HCT116 (cell line): ENCODE data around the gene PPIL3. TPM values are rescaled to one million over a fixed set of nuclear protein-coding genes. Genes with fewer than 3 reads are reported as not detected.

ENCODE experiments used
- ATAC-seq: fragments of 200-7000 bp; cut with Tn5 transposase; 2 replicates; pipeline ENCODE4 v1.9.1; 2020; ENCODE audit warnings: mild to moderate bottlenecking, moderate library complexity
- BruUV-seq: library from RNA; stranded (reverse); fragments of 400-500 nt; replicated peaks from 2 replicates; lab custom pipeline; 2021; lab: Mats Ljungman, UMichigan
- CTCF ChIA-PET: fragments of 300-600 bp; sonication (Branson Sonifier 250); formaldehyde crosslinking; loops from one replicate; lab custom pipeline; 2021; ENCODE audit warnings: antibody characterized with exemption; lab: Charles Lee
- POLR2A ChIA-PET: fragments of 300-600, 350-600 bp; sonication (Branson Sonifier 250); formaldehyde crosslinking; loops from one replicate; lab custom pipeline; 2021; ENCODE audit warnings: antibody characterized with exemption; lab: Charles Lee
- RAD21 ChIA-PET, 2 experiments: fragments of 300-600 bp; sonication (Branson Sonifier 250); formaldehyde crosslinking; loops; one replicate each; lab custom pipeline; 2023; ENCODE audit warnings: low total read pairs in 2 of 2; ENCODE audit not compliant: uncharacterized antibody in 2 of 2, unreplicated experiment in 2 of 2, low non-redundant PET in 1 of 2; lab: Charles Lee
- DNase-seq: peaks from one replicate; pipeline ENCODE4 v3.0.0-alpha.2; 2010; ENCODE audit warnings: low read depth, low spot score
- H2AFZ ChIP-seq: fragments of 200-600 bp; shearing (Covaris generic), sonication (generic); 2 replicates; pipeline ENCODE4 v1.6.1; 2017; ENCODE audit warnings: low read depth, mixed run types, mixed read lengths, antibody characterized with exemption, low read length; ENCODE audit not compliant: poor library complexity, severe bottlenecking
- H3K27ac ChIP-seq: 2 replicates; pipeline ENCODE4 v1.5.1; 2012; ENCODE audit warnings: low read depth, low read length
- H3K27me3 ChIP-seq: fragments of 200-600 bp; sonication (generic); 2 replicates; pipeline ENCODE4 v1.6.1; 2016; ENCODE audit warnings: mixed run types, low read length, mixed read lengths; ENCODE audit not compliant: insufficient read depth
- H3K36me3 ChIP-seq, 2 experiments: fragments of 200-500 bp in 1 of 2; fragments of 200-600 bp in 1 of 2; sonication (Bioruptor generic) in 1 of 2; sonication (generic) in 1 of 2; 2 replicates each; pipeline versions ENCODE4 v1.5.1 to v1.6.1; 2014 to 2016; ENCODE audit warnings: low read length in 2 of 2, inconsistent platforms in 1 of 2, mixed read lengths in 1 of 2, mixed run types in 1 of 2; ENCODE audit not compliant: insufficient read depth in 2 of 2, control insufficient read depth in 1 of 2
- H3K4me1 ChIP-seq, 2 experiments: fragments of 200-600 bp in 1 of 2; sonication (generic) in 1 of 2; 2 replicates each; pipeline versions ENCODE4 v1.5.1 to v1.6.1; 2012 to 2017; ENCODE audit warnings: low read length in 2 of 2, inconsistent platforms in 1 of 2, mild to moderate bottlenecking in 1 of 2, mixed read lengths in 1 of 2, mixed run types in 1 of 2, moderate library complexity in 1 of 2; ENCODE audit not compliant: insufficient read depth in 2 of 2, control insufficient read depth in 1 of 2
- H3K4me2 ChIP-seq: fragments of 200-600 bp; sonication (generic); 2 replicates; pipeline ENCODE4 v1.6.1; 2017; ENCODE audit warnings: mixed run types, low read length, mixed read lengths
- H3K4me3 ChIP-seq, 2 experiments: fragments of 200-600 bp in 1 of 2; sonication (generic) in 1 of 2; replicated peaks in 1 of 2; 2 replicates each; pipeline ENCODE4 v1.5.1; 2011 to 2016; ENCODE audit warnings: low read length in 2 of 2, control low read depth in 1 of 2, low read depth in 1 of 2, mild to moderate bottlenecking in 1 of 2, mixed read lengths in 1 of 2, mixed run types in 1 of 2
- H3K79me2 ChIP-seq: fragments of 200-600 bp; sonication (generic); 2 replicates; pipeline ENCODE4 v1.6.1; 2017; ENCODE audit warnings: mild to moderate bottlenecking, mixed run types, low read length, moderate library complexity, mixed read lengths; ENCODE audit not compliant: insufficient read depth
- H3K9ac ChIP-seq: fragments of 200-600 bp; sonication (generic); 2 replicates; pipeline ENCODE4 v1.6.1; 2016; ENCODE audit warnings: low read length, mixed read lengths
- H3K9me2 ChIP-seq: fragments of 200-600 bp; sonication (generic), shearing (Covaris generic); 2 replicates; pipeline ENCODE4 v1.6.1; 2017; ENCODE audit warnings: mixed run types, mild to moderate bottlenecking, moderate library complexity; ENCODE audit not compliant: insufficient read depth
- H3K9me3 ChIP-seq, 2 experiments: fragments of 200-500 bp in 1 of 2; fragments of 200-600 bp in 1 of 2; sonication (Bioruptor generic) in 1 of 2; sonication (generic) in 1 of 2; 2 replicates each; pipeline ENCODE4 v1.6.1; 2014 to 2017; ENCODE audit warnings: low read length in 2 of 2, mixed read lengths in 2 of 2, inconsistent platforms in 1 of 2, low read depth in 1 of 2, mild to moderate bottlenecking in 1 of 2, mixed run types in 1 of 2, moderate library complexity in 1 of 2; ENCODE audit not compliant: control insufficient read depth in 1 of 2, insufficient read depth in 1 of 2
- H4K20me1 ChIP-seq: fragments of 200-600 bp; sonication (generic), shearing (Covaris generic); 2 replicates; pipeline ENCODE4 v1.6.1; 2017; ENCODE audit warnings: mixed run types, mild to moderate bottlenecking, moderate library complexity; ENCODE audit not compliant: insufficient read depth
- CBX3 ChIP-seq: IDR thresholded peaks from 2 replicates; pipeline ENCODE4 v1.6.1; 2012; ENCODE audit warnings: low read depth
- CTCF ChIP-seq, 3 experiments: fragments of 200-600 bp in 1 of 3; sonication (generic) in 1 of 3; IDR thresholded peaks in 2 of 3; conservative IDR thresholded peaks in 1 of 3; 2 replicates each; pipeline ENCODE4 v1.5.1; 2012 to 2017; ENCODE audit warnings: low read depth in 2 of 3, low read length in 2 of 3, antibody characterized with exemption in 1 of 3, borderline replicate concordance in 1 of 3, control low read depth in 1 of 3, mild to moderate bottlenecking in 1 of 3, mixed read lengths in 1 of 3, mixed run types in 1 of 3, moderate library complexity in 1 of 3; ENCODE audit not compliant: insufficient read depth in 1 of 3
- EZH2 ChIP-seq: fragments of 200-600 bp; sonication (generic); IDR thresholded peaks from 2 replicates; pipeline ENCODE4 v1.6.1; 2017; ENCODE audit warnings: antibody characterized with exemption, mixed run types
- FOSL1 ChIP-seq: IDR thresholded peaks from 2 replicates; pipeline ENCODE4 v1.6.1; 2012; ENCODE audit warnings: low read depth
- MAX ChIP-seq: IDR thresholded peaks from 2 replicates; pipeline ENCODE4 v1.6.1; 2012
- POLR2A ChIP-seq: IDR thresholded peaks from 2 replicates; pipeline ENCODE4 v1.7.0; 2011; ENCODE audit warnings: borderline replicate concordance; ENCODE audit not compliant: insufficient read depth, insufficient read length; ENCODE audit errors: extremely low read depth
- POLR2AphosphoS5 ChIP-seq: IDR thresholded peaks from 2 replicates; pipeline ENCODE4 v1.6.1; 2011; ENCODE audit warnings: mild to moderate bottlenecking, low read depth, low read length, moderate library complexity
- RAD21 ChIP-seq: IDR thresholded peaks from 2 replicates; pipeline ENCODE4 v1.6.1; 2012; ENCODE audit warnings: low read depth, mild to moderate bottlenecking
- SIN3A ChIP-seq: IDR thresholded peaks from 2 replicates; pipeline ENCODE4 v1.6.1; 2012; ENCODE audit warnings: low read depth
- SP1 ChIP-seq: IDR thresholded peaks from 2 replicates; pipeline ENCODE4 v1.6.1; 2012; ENCODE audit warnings: low read depth
- SRF ChIP-seq: IDR thresholded peaks from 2 replicates; pipeline ENCODE4 v1.6.1; 2012; ENCODE audit warnings: low read depth
- TCF7L2 ChIP-seq: IDR thresholded peaks from 2 replicates; pipeline ENCODE4 v1.7.0; 2011; ENCODE audit warnings: borderline replicate concordance, inconsistent platforms; ENCODE audit not compliant: insufficient read depth, insufficient read length; ENCODE audit errors: extremely low read depth
- ZFX ChIP-seq: fragments of 450-650 bp; IDR thresholded peaks from 2 replicates; pipeline ENCODE4 v1.6.1; 2017
- ZNF274 ChIP-seq: fragments of 200-500 bp; sonication (Bioruptor generic); IDR thresholded peaks from 2 replicates; pipeline ENCODE4 v1.6.1; 2014; ENCODE audit warnings: mild to moderate bottlenecking, low read depth, low read length, inconsistent platforms
- intact Hi-C: fragments of 100-400 bp; cut with micrococcal nuclease; formaldehyde crosslinking; loops from 2 replicates; pipeline ENCODE4 v1.10.0; 2022
- total RNA-seq: library from RNA; stranded (reverse); gene quantifications from one replicate; pipeline ENCODE4 v1.2.1, GENCODE V29; 2021; ENCODE audit not compliant: unreplicated experiment

PPIL3 gene
- total RNA-seq, 1 experiment from 2014 or later: 55.9 TPM

- 0 out of 2 replicates have a peak, but pooled peaks cover 4% of the 10 kb centered on the region for H4K20me1 ChIP-seq
- DNase-seq (no peak), ATAC-seq (0 out of 2 replicates have a peak, but pooled peaks have one; percentile 23)
- peaks cover 36 to 38% of the 10 kb centered on the region in 2 experiments; a peak in 3 of 4 replicates for H3K36me3 ChIP-seq
- H3K79me2 ChIP-seq: no peaks in the 10 kb centered on the region; the same call in 1 of the 2 replicates
- POLR2A ChIA-PET: no interaction called here
- BruUV-seq: no TSS peak
- CTCF ChIA-PET: interaction anchor here (0.6 kb wide), 1 partner anchor 332 kb away, joined by 4 read pairs; no protein-coding TSS in a partner anchor
- intact Hi-C loops: no loop called here
- H2AFZ ChIP-seq: no peak overlapping the region
- H3K9me3 ChIP-seq: no peaks in the 10 kb centered on the region
- no peak overlapping the region for H3K4me2 ChIP-seq
- RAD21 ChIA-PET: interaction anchor here in 1 of 2 experiments (0.7 kb wide), 1 partner anchor 12 kb away, joined by 5 read pairs; no protein-coding TSS in a partner anchor
- no peak for TF ChIP-seq TCF7L2
- no peak for TF ChIP-seq MAX
- TF ChIP-seq POLR2AphosphoS5: peak; percentile 60
- TF ChIP-seq RAD21: peak; percentile 20; the same call in 1 of the 2 replicates
- TF ChIP-seq, all 23 proteins: peak for 2
- Histone ChIP-seq H3K4me3 (no peak overlapping the region), H3K9ac (no peak overlapping the region), H3K27ac (no peak overlapping the region), H3K9me2 (no peaks in the 10 kb centered on the region), H3K27me3 (no peaks in the 10 kb centered on the region), H3K4me1 (no peaks in the 10 kb centered on the region)
These were observed 38.2 kb downstream of the PPIL3 start for GRCh38 chr2:200850512-200851256.

GRCh38 chr2:200847939-200848338 is 40.9 kb downstream of the PPIL3 start:
- Histone ChIP-seq H3K9ac (no peak overlapping the region), H3K4me2 (no peak overlapping the region), H3K79me2 (no peaks in the 10 kb centered on the region), H3K4me1 (no peaks in the 10 kb centered on the region), H4K20me1 (no peaks in the 10 kb centered on the region), H3K4me3 (no peak overlapping the region), H3K9me3 (no peaks in the 10 kb centered on the region), H3K9me2 (no peaks in the 10 kb centered on the region), H2AFZ (no peak overlapping the region), H3K27me3 (no peaks in the 10 kb centered on the region), H3K27ac (no peak overlapping the region), H3K36me3 (peaks cover 13 to 15% of the 10 kb centered on the region in 2 experiments; a peak in 3 of 4 replicates)
- ATAC-seq (no peak), DNase-seq (no peak)
- TF ChIP-seq POLR2A (no peak), ZFX (no peak), CBX3 (no peak), EZH2 (no peak), CTCF (IDR thresholded peaks at IDR 0.05 in 2 of 3, conservative IDR thresholded peaks at IDR 0.05 in 1 of 3; ENCODE audit: borderline replicate concordance in 1 of 3, insufficient read depth in 1 of 3, low read depth in 2 of 3, low read length in 2 of 3) (no peak), FOSL1 (no peak), ZNF274 (no peak), MAX (no peak), SRF (no peak), SP1 (no peak), SIN3A (no peak), TCF7L2 (no peak)
- ChIA-PET POLR2A (interaction anchor here (0.7 to 1.8 kb wide), 2 partner anchors 20 to 22 kb away, joined by 4 to 5 read pairs; no protein-coding TSS in a partner anchor), CTCF (interaction anchor here (0.9 kb wide), 1 partner anchor 135 kb away, joined by 3 read pairs; no protein-coding TSS in a partner anchor), RAD21 (no interaction called here)
- BruUV-seq: no TSS peak
- intact Hi-C loops: no loop called here
